ENCODE measurements around the gene KDM4C. TPM values are rescaled to one million over a fixed set of nuclear protein-coding genes. Genes with fewer than 3 reads are reported as not detected.

KDM4C gene
- total and polyA plus RNA-seq, 2 of the 4 experiments (the other 2 are of a cell fraction): 11.8 to 23.8 TPM

- Histone ChIP-seq H3K4ac (ENCODE audit: low read depth, low read length) (no peak overlapping the region), H4K8ac (ENCODE audit: low read depth in 2 of 2, low read length in 2 of 2) (no peak overlapping the region), H3K79me1 (ENCODE audit: low read depth in 1 of 2, low read length in 2 of 2) (no peaks in the 10 kb centered on the region; a peak in 1 of 4 replicates), H2AK5ac (ENCODE audit: low read depth, low read length) (no peak overlapping the region), H4K91ac (ENCODE audit: insufficient read depth, low read depth, low read length) (no peak overlapping the region), H2AK9ac (replicated peaks; ENCODE audit: low read depth, low read length, poor library complexity) (no peak overlapping the region), H4K5ac (ENCODE audit: low read depth, low read length) (no peak overlapping the region), H3K56ac (ENCODE audit: extremely low read depth, insufficient read depth, low read length) (no peak overlapping the region), H3K9me1 (ENCODE audit: insufficient read depth, low read length) (no peaks in the 10 kb centered on the region), H3K36me3 (ENCODE audit: control insufficient read depth, insufficient read depth, low read length) (no peaks in the 10 kb centered on the region; the same call in 1 of the 2 replicates), H3K18ac (ENCODE audit: low read depth, low read length) (no peak overlapping the region), H3K27ac (ENCODE audit: insufficient read depth, low read length) (no peak overlapping the region), H3K23ac (ENCODE audit: low read depth, low read length) (no peak overlapping the region), H3K4me3 (ENCODE audit: insufficient read depth, low read depth, low read length) (no peak overlapping the region), H2BK5ac (ENCODE audit: low read depth, low read length, poor library complexity, severe bottlenecking) (no peak overlapping the region), H3K4me2 (ENCODE audit: low read depth, low read length) (no peak overlapping the region), H3K27me3 (ENCODE audit: control insufficient read depth, insufficient read depth, low read length) (no peaks in the 10 kb centered on the region), H2AFZ (replicated peaks; ENCODE audit: low read length, poor library complexity) (no peak overlapping the region), H3K9ac (ENCODE audit: low read depth, low read length) (no peak overlapping the region), H3K9me3 (ENCODE audit: control insufficient read depth, insufficient read depth, low read length) (no peaks in the 10 kb centered on the region), H3K4me1 (ENCODE audit: control insufficient read depth, insufficient read depth, low read length) (peaks cover 1% of the 10 kb centered on the region; the same call in 1 of the 2 replicates), H2BK15ac (ENCODE audit: low read depth, low read length) (no peak overlapping the region), H2BK120ac (ENCODE audit: low read depth, low read length) (no peak overlapping the region), H4K20me1 (ENCODE audit: insufficient read depth, low read length) (no peaks in the 10 kb centered on the region), H2BK20ac (ENCODE audit: low read depth, low read length) (no peak overlapping the region), H3K14ac (replicated peaks; ENCODE audit: low read depth, low read length) (no peak overlapping the region)
- no TSS peak for BruUV-seq (replicated peaks)
- TF ChIP-seq SMC3 (IDR thresholded peaks at IDR 0.05; ENCODE audit: low read depth, low read length) (no peak), NFE2L2 (IDR thresholded peaks at IDR 0.05; ENCODE audit: low read depth, low read length) (no peak), FOS (IDR thresholded peaks at IDR 0.05; ENCODE audit: low read depth, low read length) (no peak), MXI1 (IDR thresholded peaks at IDR 0.05; ENCODE audit: borderline replicate concordance, low read depth, low read length) (no peak), POLR2A (IDR thresholded peaks at IDR 0.05; ENCODE audit: low read depth, low read length) (no peak), BHLHE40 (IDR thresholded peaks at IDR 0.05; ENCODE audit: low read depth, low read length) (no peak), MAFK (IDR thresholded peaks at IDR 0.05; ENCODE audit: low read depth, low read length) (no peak), RCOR1 (IDR thresholded peaks at IDR 0.05; ENCODE audit: insufficient replicate concordance, low read length) (no peak), ELK1 (IDR thresholded peaks at IDR 0.05; ENCODE audit: borderline replicate concordance, low read depth, low read length) (no peak), MAZ (IDR thresholded peaks at IDR 0.05; ENCODE audit: borderline replicate concordance, low read depth, low read length) (no peak), RFX5 (IDR thresholded peaks at IDR 0.05; ENCODE audit: low read depth, low read length) (no peak)
- ChIA-PET CTCF (no interaction called here), POLR2A (ENCODE audit: unreplicated experiment) (no interaction called here)
- intact Hi-C loops (cut with micrococcal nuclease): no loop called here
- WGBS, 2 experiments (ENCODE audit: extremely low coverage in 2 of 2, insufficient read length in 1 of 2): 100% methylated on average over 2 of the region's 6 CpGs; no CpG with 5 or more reads in 1 of the 2 experiments
- in situ Hi-C loops (cut with MboI; ENCODE audit: low sequenced_read_pairs): no loop called here
- dilution Hi-C loops (cut with HindIII; ENCODE audit: low sequenced_read_pairs, unreplicated experiment): no loop called here
- ATAC-seq (ENCODE audit: low read depth) (no peak), DNase-seq (no peak)
These were observed 135.8 kb downstream of the KDM4C start for GRCh38 chr9:6893350-6894131.
